Fibroblast of lung (primary cell): ENCODE results near the gene LAGE3.

ENCODE experiments used
- CTCF ChIP-seq, 2 donors: IDR thresholded peaks in 1 of 2; conservative IDR thresholded peaks in 1 of 2; 1 replicate in 1 of 2; 2 replicates in 1 of 2; pipeline ENCODE4 v1.5.1; 2011 to 2012; ENCODE audit warnings: low read length in 2 of 2, control low read depth in 1 of 2, inconsistent platforms in 1 of 2, low read depth in 1 of 2, mild to moderate bottlenecking in 1 of 2
- EZH2 ChIP-seq: IDR thresholded peaks from 2 replicates; pipeline ENCODE4 v1.5.1; 2012; ENCODE audit warnings: low read length, control low read depth, mild to moderate bottlenecking; ENCODE audit errors: missing control alignments

GRCh38 chrX:154450312-154450711 is 28.8 kb downstream of the LAGE3 start:
- TF ChIP-seq CTCF (conservative IDR thresholded peaks at IDR 0.05 in 1 of 2, IDR thresholded peaks at IDR 0.05 in 1 of 2; ENCODE audit: low read depth in 1 of 2, low read length in 2 of 2), result no peak
- no peak for TF ChIP-seq EZH2
